Tibial nerve (tissue), 4 donors: ENCODE data around the gene EFNA5. TPM values are rescaled to one million over a fixed set of nuclear protein-coding genes. Genes with fewer than 3 reads are reported as not detected.

ENCODE experiments used
- DNase-seq, 2 donors: peaks; one replicate each; pipeline ENCODE4 v3.0.0-alpha.2; 2019; ENCODE audit warnings: low spot score in 2 of 2
- H3K27ac ChIP-seq, 4 donors: fragments of 200-600 bp; sonication (generic) in 3 of 4; one replicate each; pipeline ENCODE4 v1.5.1; 2017 to 2019; ENCODE audit warnings: mild to moderate bottlenecking in 1 of 4
- H3K27me3 ChIP-seq, 2 donors: fragments of 200-600 bp; sonication (generic) in 1 of 2; one replicate each; pipeline versions ENCODE4 v1.5.1 to v1.6.0; 2017 to 2019
- H3K36me3 ChIP-seq, 3 donors: fragments of 200-600 bp; sonication (generic); one replicate each; pipeline ENCODE4 v1.5.1; 2018 to 2019
- H3K4me1 ChIP-seq, 4 donors: fragments of 200-600 bp; sonication (generic) in 3 of 4; one replicate each; pipeline ENCODE4 v1.5.1; 2017 to 2019
- H3K4me3 ChIP-seq, 4 donors: fragments of 200-600 bp; sonication (generic) in 3 of 4; one replicate each; pipeline ENCODE4 v1.5.1; 2017 to 2019; ENCODE audit warnings: mild to moderate bottlenecking in 1 of 4, moderate library complexity in 1 of 4
- H3K9me3 ChIP-seq, 4 donors: fragments of 200-600 bp; sonication (generic) in 3 of 4; one replicate each; pipeline ENCODE4 v1.5.1; 2017 to 2019
- EP300 ChIP-seq, 2 donors: sonication (generic); formaldehyde crosslinking; IDR thresholded peaks; one replicate each; pipeline ENCODE4 v1.6.1; 2017; ENCODE audit warnings: antibody characterized with exemption in 2 of 2, mild to moderate bottlenecking in 1 of 2
- POLR2A ChIP-seq, 2 donors: fragments of 450-650 bp; IDR thresholded peaks; one replicate each; pipeline ENCODE4 v1.6.1; 2017; ENCODE audit warnings: antibody characterized with exemption in 2 of 2, mild to moderate bottlenecking in 2 of 2, moderate library complexity in 2 of 2
- WGBS, 2 donors: methylation state at CpG; one replicate each; pipeline ENCODE4 v1.1.5; 2018; 5-methylcytosine and 5-hydroxymethylcytosine counted together
- total RNA-seq, 4 donors: library from RNA; depleted of rRNA; stranded (reverse); fragments of >200 nt; gene quantifications; one replicate each; pipeline ENCODE4 v1.1.0, GENCODE V29; 2016
- TF ChIP-seq, protein P1 (sequence below), 5 experiments: fragments of 200-600 bp in 3 of 5; fragments of 450-650 bp in 2 of 5; sonication (generic) in 3 of 5; IDR thresholded peaks; one replicate each; pipeline ENCODE4 v1.5.1; 2016 to 2019; ENCODE audit warnings: antibody characterized with exemption in 5 of 5, mild to moderate bottlenecking in 3 of 5, moderate library complexity in 2 of 5

EFNA5 gene
- total RNA-seq, 4 donors from 2014 or later = 6.3 to 10.2 (median 6.9) TPM

DNA sequence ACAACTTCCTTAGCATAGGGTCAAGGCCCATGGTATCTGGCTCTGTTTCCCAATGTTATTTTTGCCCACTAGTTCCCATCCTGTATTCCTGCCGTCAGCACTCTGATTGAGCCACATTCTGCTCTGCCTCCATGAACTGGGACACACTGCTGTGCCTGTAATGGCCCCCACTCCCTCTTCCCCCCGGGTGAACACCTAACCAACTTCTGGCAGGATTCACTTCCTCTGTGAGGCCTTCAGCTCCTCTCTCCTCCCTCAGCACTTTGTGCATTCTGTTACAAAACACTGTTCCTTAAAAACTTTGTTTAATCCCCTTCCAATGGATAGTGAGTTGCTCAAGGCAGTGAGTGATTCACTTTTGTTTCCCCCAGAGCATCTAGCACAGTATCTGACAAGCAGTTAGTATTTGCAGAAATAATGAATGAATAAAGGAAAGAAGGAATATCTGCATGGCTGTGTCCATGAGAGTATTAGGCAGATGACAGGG is 183.6 kb downstream of the EFNA5 start:
- DNase-seq = no peak
- no peaks in the 10 kb centered on the region for H3K36me3 ChIP-seq
- TF ChIP-seq POLR2A (IDR thresholded peaks at IDR 0.05) (no peak), EP300 (IDR thresholded peaks at IDR 0.05) (no peak)
- TF ChIP-seq, protein P1, sequence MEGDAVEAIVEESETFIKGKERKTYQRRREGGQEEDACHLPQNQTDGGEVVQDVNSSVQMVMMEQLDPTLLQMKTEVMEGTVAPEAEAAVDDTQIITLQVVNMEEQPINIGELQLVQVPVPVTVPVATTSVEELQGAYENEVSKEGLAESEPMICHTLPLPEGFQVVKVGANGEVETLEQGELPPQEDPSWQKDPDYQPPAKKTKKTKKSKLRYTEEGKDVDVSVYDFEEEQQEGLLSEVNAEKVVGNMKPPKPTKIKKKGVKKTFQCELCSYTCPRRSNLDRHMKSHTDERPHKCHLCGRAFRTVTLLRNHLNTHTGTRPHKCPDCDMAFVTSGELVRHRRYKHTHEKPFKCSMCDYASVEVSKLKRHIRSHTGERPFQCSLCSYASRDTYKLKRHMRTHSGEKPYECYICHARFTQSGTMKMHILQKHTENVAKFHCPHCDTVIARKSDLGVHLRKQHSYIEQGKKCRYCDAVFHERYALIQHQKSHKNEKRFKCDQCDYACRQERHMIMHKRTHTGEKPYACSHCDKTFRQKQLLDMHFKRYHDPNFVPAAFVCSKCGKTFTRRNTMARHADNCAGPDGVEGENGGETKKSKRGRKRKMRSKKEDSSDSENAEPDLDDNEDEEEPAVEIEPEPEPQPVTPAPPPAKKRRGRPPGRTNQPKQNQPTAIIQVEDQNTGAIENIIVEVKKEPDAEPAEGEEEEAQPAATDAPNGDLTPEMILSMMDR (IDR thresholded peaks at IDR 0.05) = no peak
- H3K27me3 ChIP-seq = no peaks in the 10 kb centered on the region
- no peak overlapping the region for H3K4me3 ChIP-seq
- H3K27ac ChIP-seq = no peak overlapping the region
- 39 to 43% methylated on average over 2 of the region's 2 CpGs for WGBS, 2 donors
- no peaks in the 10 kb centered on the region for H3K9me3 ChIP-seq
- H3K4me1 ChIP-seq = peaks cover 0 to 4% (median 0%) of the 10 kb centered on the region in 4 donors

DNA sequence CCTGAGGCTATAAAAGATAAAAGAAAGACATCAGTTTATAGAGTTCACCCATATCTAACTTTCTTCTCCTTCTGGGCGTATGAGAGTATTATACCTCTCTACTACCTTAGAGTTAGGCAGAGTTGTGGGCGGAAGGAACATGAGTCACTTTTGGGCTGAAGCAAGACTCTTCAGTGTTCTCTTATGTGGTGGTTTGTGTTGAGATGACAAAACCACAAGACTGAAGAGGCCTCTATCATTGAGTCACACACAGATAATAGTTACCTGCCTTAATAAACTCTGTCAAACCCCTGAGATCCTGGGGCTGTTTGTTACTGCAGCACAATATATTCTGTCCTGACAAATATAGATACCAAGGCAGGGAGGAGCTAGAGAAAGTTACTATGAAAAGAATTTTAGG is 184.2 kb downstream of the EFNA5 start:
- Histone ChIP-seq H3K4me1 (peaks cover 0 to 4% (median 0%) of the 10 kb centered on the region in 4 donors), H3K4me3 (no peak overlapping the region), H3K36me3 (no peaks in the 10 kb centered on the region), H3K27me3 (no peaks in the 10 kb centered on the region), H3K27ac (no peak overlapping the region), H3K9me3 (no peaks in the 10 kb centered on the region)
- WGBS, 2 donors = 89 to 97% methylated on average over 2 of the region's 2 CpGs
- no peak for TF ChIP-seq EP300 (IDR thresholded peaks at IDR 0.05)
- TF ChIP-seq POLR2A (IDR thresholded peaks at IDR 0.05) = no peak
- TF ChIP-seq, protein P1 (IDR thresholded peaks at IDR 0.05) = no peak
- no peak for DNase-seq

DNA sequence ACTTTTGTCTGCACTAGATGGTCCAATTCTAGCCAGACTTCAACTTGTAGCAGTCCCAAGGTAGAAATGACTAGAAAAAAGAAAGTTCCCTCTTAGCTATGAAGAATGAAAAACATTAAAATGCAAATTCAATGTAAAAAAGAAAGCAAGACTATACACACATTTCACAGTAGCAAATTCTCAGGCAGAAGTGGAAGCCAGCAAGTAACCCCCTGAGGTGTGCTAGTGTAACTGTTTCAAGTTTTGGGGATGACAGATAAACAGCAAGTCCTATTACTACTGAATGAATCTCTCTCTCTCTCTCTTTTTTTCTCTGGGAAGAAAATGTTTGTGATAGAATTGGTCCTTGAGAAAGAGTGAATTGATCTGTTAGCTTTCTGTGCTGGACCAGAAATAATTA is 185.6 kb downstream of the EFNA5 start:
- TF ChIP-seq EP300 (IDR thresholded peaks at IDR 0.05) (no peak), POLR2A (IDR thresholded peaks at IDR 0.05) (no peak)
- TF ChIP-seq, protein P1 (IDR thresholded peaks at IDR 0.05) = no peak
- peaks cover 0 to 4% (median 0%) of the 10 kb centered on the region in 4 donors for H3K4me1 ChIP-seq
- no peaks in the 10 kb centered on the region for H3K36me3 ChIP-seq
- H3K9me3 ChIP-seq = no peaks in the 10 kb centered on the region
- H3K27me3 ChIP-seq = no peaks in the 10 kb centered on the region
- no peak overlapping the region for H3K4me3 ChIP-seq
- H3K27ac ChIP-seq = no peak overlapping the region
- no peak for DNase-seq

DNA sequence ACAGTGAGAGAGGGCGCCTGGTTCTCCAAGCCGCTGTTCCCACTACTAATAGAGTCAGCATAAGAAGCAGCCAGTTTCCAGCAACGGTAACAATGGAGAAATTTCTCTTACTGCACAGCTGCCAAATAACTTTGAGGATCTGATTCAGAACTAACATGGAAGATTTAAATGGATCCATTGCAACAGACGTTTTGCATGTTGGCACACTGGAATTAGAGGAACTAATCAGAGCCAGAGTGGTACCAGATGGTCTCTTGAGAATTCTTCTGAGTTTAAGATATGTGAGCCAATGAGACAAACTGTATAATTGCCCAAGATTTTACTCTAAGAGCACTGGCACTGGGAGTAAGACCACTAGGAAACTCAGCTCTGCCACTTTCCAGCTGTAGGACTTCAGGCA is 186.5 kb downstream of the EFNA5 start:
- Histone ChIP-seq H3K36me3 (no peaks in the 10 kb centered on the region), H3K9me3 (no peaks in the 10 kb centered on the region), H3K4me1 (peaks cover 0 to 4% (median 0%) of the 10 kb centered on the region in 4 donors), H3K27ac (no peak overlapping the region), H3K27me3 (no peaks in the 10 kb centered on the region), H3K4me3 (no peak overlapping the region)
- no peak for DNase-seq
- WGBS, 2 donors = 61 to 63% methylated on average over 4 of the region's 4 CpGs
- no peak for TF ChIP-seq POLR2A (IDR thresholded peaks at IDR 0.05)
- no peak for TF ChIP-seq EP300 (IDR thresholded peaks at IDR 0.05)
- TF ChIP-seq, protein P1 (IDR thresholded peaks at IDR 0.05) = no peak

DNA sequence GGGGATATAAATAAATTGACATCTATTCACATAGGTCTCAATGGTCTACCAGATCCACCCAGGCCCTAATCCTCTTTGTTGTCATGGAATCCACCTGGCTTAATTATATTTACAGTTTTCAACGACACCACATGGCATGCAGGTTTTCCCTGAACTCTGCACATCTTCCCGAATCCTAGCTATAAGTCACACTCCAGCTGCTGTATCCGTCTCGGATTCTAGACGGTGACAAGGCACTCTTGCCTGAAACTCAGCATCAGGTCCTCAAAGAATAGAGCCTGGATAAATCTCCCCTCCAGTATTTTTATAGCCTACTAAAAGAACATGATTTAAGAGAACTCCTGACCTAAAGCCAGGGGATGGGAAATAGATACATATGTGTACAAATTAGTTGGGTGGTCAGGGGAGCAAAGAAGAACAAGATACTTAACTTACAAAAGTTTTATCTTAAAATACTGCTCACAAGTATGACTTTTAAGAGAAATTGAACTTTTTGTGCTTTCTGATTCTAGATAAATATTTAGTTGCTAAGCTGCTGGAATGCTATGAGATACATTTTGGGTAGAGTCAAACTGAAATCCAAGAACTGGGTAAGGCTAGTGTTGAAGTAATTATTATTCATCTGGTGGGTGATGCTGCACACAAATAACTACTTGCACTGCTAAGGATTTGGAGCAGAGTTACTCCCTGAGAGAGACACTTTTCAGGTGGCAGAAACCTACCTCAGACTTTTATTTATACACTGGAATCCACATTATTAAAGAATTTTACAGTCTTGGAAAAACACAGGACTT is 187.3 kb downstream of the EFNA5 start:
- Histone ChIP-seq H3K9me3 (no peaks in the 10 kb centered on the region), H3K4me3 (no peak overlapping the region), H3K4me1 (peaks cover 0 to 4% (median 0%) of the 10 kb centered on the region in 4 donors), H3K27me3 (no peaks in the 10 kb centered on the region), H3K36me3 (no peaks in the 10 kb centered on the region), H3K27ac (no peak overlapping the region)
- no peak for DNase-seq
- WGBS, 2 donors = 68 to 71% methylated on average over 5 of the region's 5 CpGs
- TF ChIP-seq EP300 (IDR thresholded peaks at IDR 0.05) (no peak), POLR2A (IDR thresholded peaks at IDR 0.05) (no peak)
- TF ChIP-seq, protein P1 (IDR thresholded peaks at IDR 0.05) = no peak
